ENCODE data around the gene KAT8. TPM values are rescaled to one million over a fixed set of nuclear protein-coding genes. Genes with fewer than 3 reads are reported as not detected.

Gene KAT8
- polyA plus RNA-seq, 3 donors: 34.5 to 136 (median 42.0) TPM

DNA sequence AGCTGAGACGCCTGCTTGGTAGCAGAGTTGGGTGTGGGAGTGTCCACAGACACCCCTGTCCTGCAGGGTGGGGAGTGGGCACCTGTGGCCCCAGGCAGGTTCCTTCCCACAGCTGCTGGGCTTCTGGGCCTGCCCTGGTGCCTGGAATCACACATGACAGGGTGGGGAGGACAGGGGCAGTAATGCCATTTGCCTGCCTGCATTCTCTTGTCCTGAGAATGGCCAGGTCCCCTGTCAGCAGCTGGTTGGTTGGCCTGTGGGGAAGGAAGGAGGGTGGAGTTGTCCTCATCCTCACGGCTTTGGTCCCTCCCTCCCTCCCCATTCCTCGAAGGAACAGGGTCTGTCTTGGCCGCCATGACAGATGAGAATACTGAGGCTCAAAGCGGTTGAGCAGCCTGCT lies 33.9 kb upstream of the KAT8 start:
- H2AFZ ChIP-seq (ENCODE audit: insufficient read depth, low read depth, low read length, poor library complexity, severe bottlenecking): no peak overlapping the region
- peaks cover 10 to 20% of the 10 kb centered on the region in 2 donors for H3K4me1 ChIP-seq (ENCODE audit: control insufficient read depth in 1 of 2, insufficient read depth in 2 of 2, low read length in 2 of 2)
- H3K9me3 ChIP-seq (replicated peaks in 1 of 2; ENCODE audit: control insufficient read depth in 1 of 2, insufficient read depth in 1 of 2, low read length in 2 of 2): no peaks in the 10 kb centered on the region
- H3K36me3 ChIP-seq (replicated peaks in 1 of 2; ENCODE audit: control insufficient read depth in 1 of 2, insufficient read depth in 2 of 2, low read length in 2 of 2): peaks cover 52 to 88% of the 10 kb centered on the region in 2 donors
- Mint-ChIP-seq H3K9me3 (no peaks in the 10 kb centered on the region), H3K4me3 (no peak overlapping the region), H3K4me1 (peaks cover 22% of the 10 kb centered on the region), H3K27ac (peak overlapping the region in 1 of 7 donors; percentile 66), H3K36me3 (peaks cover 42 to 66% of the 10 kb centered on the region in 2 donors), H3K27me3 (ENCODE audit: low read depth in 3 of 3) (peaks cover 0 to 3% (median 3%) of the 10 kb centered on the region in 3 donors)
- TF ChIP-seq, protein P1, sequence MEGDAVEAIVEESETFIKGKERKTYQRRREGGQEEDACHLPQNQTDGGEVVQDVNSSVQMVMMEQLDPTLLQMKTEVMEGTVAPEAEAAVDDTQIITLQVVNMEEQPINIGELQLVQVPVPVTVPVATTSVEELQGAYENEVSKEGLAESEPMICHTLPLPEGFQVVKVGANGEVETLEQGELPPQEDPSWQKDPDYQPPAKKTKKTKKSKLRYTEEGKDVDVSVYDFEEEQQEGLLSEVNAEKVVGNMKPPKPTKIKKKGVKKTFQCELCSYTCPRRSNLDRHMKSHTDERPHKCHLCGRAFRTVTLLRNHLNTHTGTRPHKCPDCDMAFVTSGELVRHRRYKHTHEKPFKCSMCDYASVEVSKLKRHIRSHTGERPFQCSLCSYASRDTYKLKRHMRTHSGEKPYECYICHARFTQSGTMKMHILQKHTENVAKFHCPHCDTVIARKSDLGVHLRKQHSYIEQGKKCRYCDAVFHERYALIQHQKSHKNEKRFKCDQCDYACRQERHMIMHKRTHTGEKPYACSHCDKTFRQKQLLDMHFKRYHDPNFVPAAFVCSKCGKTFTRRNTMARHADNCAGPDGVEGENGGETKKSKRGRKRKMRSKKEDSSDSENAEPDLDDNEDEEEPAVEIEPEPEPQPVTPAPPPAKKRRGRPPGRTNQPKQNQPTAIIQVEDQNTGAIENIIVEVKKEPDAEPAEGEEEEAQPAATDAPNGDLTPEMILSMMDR (IDR thresholded peaks at IDR 0.05): no peak
- DNase-seq: no peak
- no peak overlapping the region for H3K27ac ChIP-seq (ENCODE audit: low read depth in 1 of 2, low read length in 2 of 2)
- no peak overlapping the region for H3K4me2 ChIP-seq (replicated peaks; ENCODE audit: extremely low read depth, low read length, poor library complexity, severe bottlenecking)
- no peaks in the 10 kb centered on the region for H3K27me3 ChIP-seq (ENCODE audit: control insufficient read depth in 2 of 2, insufficient read depth in 2 of 2, low read length in 2 of 2)
- intact Hi-C loops (cut with micrococcal nuclease): no loop called here
- H3K79me2 ChIP-seq (ENCODE audit: insufficient read depth, low read length): peaks cover 39% of the 10 kb centered on the region
- peak overlapping the region; percentile 8 for H3K9ac ChIP-seq (ENCODE audit: insufficient read depth, low read length, poor library complexity, severe bottlenecking)
- no CpG with 5 or more reads among the region's 5 CpGs for WGBS (ENCODE audit: insufficient coverage)
- no peak overlapping the region for H3K4me3 ChIP-seq (replicated peaks in 1 of 3; ENCODE audit: low read depth in 2 of 3, low read length in 3 of 3)
- peaks cover 65% of the 10 kb centered on the region for H4K20me1 ChIP-seq (ENCODE audit: insufficient read depth, low read length)

DNA sequence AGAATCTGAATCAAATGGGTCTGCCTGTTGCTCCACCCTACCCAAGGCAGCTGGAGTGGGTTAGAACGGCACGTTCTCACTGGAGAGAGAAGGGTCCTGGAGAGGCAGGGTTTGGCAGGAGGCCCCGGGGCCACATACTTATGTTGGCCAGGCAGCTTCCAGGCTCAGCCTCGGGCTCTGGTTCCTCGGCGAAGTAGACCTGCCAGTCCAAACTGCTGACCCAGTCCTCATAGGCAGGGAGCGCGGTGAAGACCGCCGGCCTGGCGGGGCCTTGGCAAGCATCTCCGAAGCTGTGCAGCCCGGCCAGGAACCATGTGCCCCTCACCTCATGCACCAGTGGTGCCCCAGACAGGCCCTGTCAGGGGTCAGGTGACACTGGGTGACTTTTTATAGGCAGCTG lies 33.5 kb upstream of the KAT8 start:
- peaks cover 0 to 3% (median 3%) of the 10 kb centered on the region in 3 donors for H3K27me3 Mint-ChIP-seq (ENCODE audit: low read depth in 3 of 3)
- H3K36me3 ChIP-seq (replicated peaks in 1 of 2; ENCODE audit: control insufficient read depth in 1 of 2, insufficient read depth in 2 of 2, low read length in 2 of 2): peaks cover 48 to 88% of the 10 kb centered on the region in 2 donors
- peaks cover 6 to 16% of the 10 kb centered on the region in 2 donors for H3K4me1 ChIP-seq (ENCODE audit: control insufficient read depth in 1 of 2, insufficient read depth in 2 of 2, low read length in 2 of 2)
- H3K9me3 ChIP-seq (replicated peaks in 1 of 2; ENCODE audit: control insufficient read depth in 1 of 2, insufficient read depth in 1 of 2, low read length in 2 of 2): no peaks in the 10 kb centered on the region
- TF ChIP-seq, protein P1 (IDR thresholded peaks at IDR 0.05): no peak
- no peak overlapping the region for H3K4me3 ChIP-seq (replicated peaks in 1 of 3; ENCODE audit: low read depth in 2 of 3, low read length in 3 of 3)
- peaks cover 61% of the 10 kb centered on the region for H4K20me1 ChIP-seq (ENCODE audit: insufficient read depth, low read length)
- peaks cover 38 to 64% of the 10 kb centered on the region in 2 donors for H3K36me3 Mint-ChIP-seq
- H3K27ac Mint-ChIP-seq: peak overlapping the region in 1 of 7 donors; percentile 23
- H3K79me2 ChIP-seq (ENCODE audit: insufficient read depth, low read length): peaks cover 34% of the 10 kb centered on the region
- no peak overlapping the region for H3K4me3 Mint-ChIP-seq
- intact Hi-C loops (cut with micrococcal nuclease): no loop called here
- H3K27ac ChIP-seq (ENCODE audit: low read depth in 1 of 2, low read length in 2 of 2): no peak overlapping the region
- H3K9me3 Mint-ChIP-seq: no peaks in the 10 kb centered on the region
- no peak overlapping the region for H3K9ac ChIP-seq (ENCODE audit: insufficient read depth, low read length, poor library complexity, severe bottlenecking)
- H3K4me2 ChIP-seq (replicated peaks; ENCODE audit: extremely low read depth, low read length, poor library complexity, severe bottlenecking): no peak overlapping the region
- H3K4me1 Mint-ChIP-seq: peaks cover 18% of the 10 kb centered on the region
- 95% methylated on average over 13 of the region's 13 CpGs for WGBS (ENCODE audit: insufficient coverage)
- H3K27me3 ChIP-seq (ENCODE audit: control insufficient read depth in 2 of 2, insufficient read depth in 2 of 2, low read length in 2 of 2): no peaks in the 10 kb centered on the region
- H2AFZ ChIP-seq (ENCODE audit: insufficient read depth, low read depth, low read length, poor library complexity, severe bottlenecking): no peak overlapping the region
- no peak for DNase-seq
